ENCODE data around the gene UNC80.

DNA sequence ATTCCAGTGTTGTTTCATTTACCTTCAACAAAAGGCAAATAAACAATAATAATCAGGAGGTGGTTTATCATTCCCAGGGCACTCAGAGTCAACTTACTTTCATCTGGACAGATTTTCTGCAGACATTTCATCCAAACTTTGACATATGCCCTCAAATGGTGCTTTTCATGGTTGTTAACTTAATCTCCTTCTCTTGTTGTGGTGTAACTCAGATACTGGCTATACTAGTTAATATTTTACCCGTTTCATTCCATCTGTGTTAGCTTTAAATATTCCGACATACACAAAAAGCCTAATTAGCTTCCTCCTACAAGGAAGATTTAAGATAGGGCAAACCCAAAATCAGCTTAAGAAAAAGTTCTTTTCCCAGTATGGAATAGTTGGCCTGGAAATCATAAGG is 186.4 kb downstream of the UNC80 start:
- TF ChIP-seq POLR2A (IDR thresholded peaks at IDR 0.05) (no peak), EP300 (IDR thresholded peaks at IDR 0.05) (no peak), POLR2AphosphoS5 (IDR thresholded peaks at IDR 0.05) (no peak)
- TF ChIP-seq, protein P1, sequence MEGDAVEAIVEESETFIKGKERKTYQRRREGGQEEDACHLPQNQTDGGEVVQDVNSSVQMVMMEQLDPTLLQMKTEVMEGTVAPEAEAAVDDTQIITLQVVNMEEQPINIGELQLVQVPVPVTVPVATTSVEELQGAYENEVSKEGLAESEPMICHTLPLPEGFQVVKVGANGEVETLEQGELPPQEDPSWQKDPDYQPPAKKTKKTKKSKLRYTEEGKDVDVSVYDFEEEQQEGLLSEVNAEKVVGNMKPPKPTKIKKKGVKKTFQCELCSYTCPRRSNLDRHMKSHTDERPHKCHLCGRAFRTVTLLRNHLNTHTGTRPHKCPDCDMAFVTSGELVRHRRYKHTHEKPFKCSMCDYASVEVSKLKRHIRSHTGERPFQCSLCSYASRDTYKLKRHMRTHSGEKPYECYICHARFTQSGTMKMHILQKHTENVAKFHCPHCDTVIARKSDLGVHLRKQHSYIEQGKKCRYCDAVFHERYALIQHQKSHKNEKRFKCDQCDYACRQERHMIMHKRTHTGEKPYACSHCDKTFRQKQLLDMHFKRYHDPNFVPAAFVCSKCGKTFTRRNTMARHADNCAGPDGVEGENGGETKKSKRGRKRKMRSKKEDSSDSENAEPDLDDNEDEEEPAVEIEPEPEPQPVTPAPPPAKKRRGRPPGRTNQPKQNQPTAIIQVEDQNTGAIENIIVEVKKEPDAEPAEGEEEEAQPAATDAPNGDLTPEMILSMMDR (IDR thresholded peaks at IDR 0.05): no peak
